Measurements from ENCODE around the gene DEFB125. TPM values are rescaled to one million over a fixed set of nuclear protein-coding genes. Genes with fewer than 3 reads are reported as not detected.

The DEFB125 gene
- total and polyA plus RNA-seq, 2 experiments from 2014 or later, result not detected

GRCh38 chr20:78338-78737, 9.1 kb upstream of the DEFB125 start (continued):
- TF ChIP-seq REST (IDR thresholded peaks at IDR 0.05; ENCODE audit: unreplicated experiment), result no peak

GRCh38 chr20:79565-79964, 7.9 kb upstream of the DEFB125 start:
- TF ChIP-seq NANOG (IDR thresholded peaks at IDR 0.05; ENCODE audit: borderline replicate concordance), result no peak
- TF ChIP-seq ZNF331 (CRISPR knock-in tag; IDR thresholded peaks at IDR 0.05; ENCODE audit: low read depth), result no peak
- no peak for TF ChIP-seq STAT1 (IDR thresholded peaks at IDR 0.05; ENCODE audit: unreplicated experiment)
- TF ChIP-seq ZNF462 (CRISPR knock-in tag; IDR thresholded peaks at IDR 0.05), result no peak
- no peak for TF ChIP-seq JUNB (IDR thresholded peaks at IDR 0.05; ENCODE audit: unreplicated experiment)
- TF ChIP-seq CTCF (conservative IDR thresholded peaks at IDR 0.05; ENCODE audit: low read depth in 2 of 2), result no peak
- no peaks in the 10 kb centered on the region for H3K4me1 ChIP-seq (ENCODE audit: insufficient read depth)
- H3K4me3 ChIP-seq, result no peak overlapping the region
- H3K36me3 ChIP-seq (ENCODE audit: insufficient read depth), result no peaks in the 10 kb centered on the region
- no peak overlapping the region for H2AFZ ChIP-seq
- no peaks in the 10 kb centered on the region for H3K27me3 Mint-ChIP-seq (ENCODE audit: insufficient read depth, low read depth, poor library complexity)
- H3K27ac Mint-ChIP-seq, result no peak overlapping the region
- H3K4me3 Mint-ChIP-seq, result no peak overlapping the region
- H3K27ac ChIP-seq (ENCODE audit: low read depth), result no peak overlapping the region
- no peaks in the 10 kb centered on the region for H4K20me1 ChIP-seq (replicated peaks; ENCODE audit: insufficient read depth)
- H3K9me3 Mint-ChIP-seq, result peaks cover 18% of the 10 kb centered on the region
- 0 out of 2 replicates have a peak, but pooled peaks cover 2% of the 10 kb centered on the region for H3K9me2 ChIP-seq (ENCODE audit: insufficient read depth)
- no peak for DNase-seq (ENCODE audit: low spot score)
- no peaks in the 10 kb centered on the region for H3K4me1 Mint-ChIP-seq
- H3K79me2 ChIP-seq (replicated peaks; ENCODE audit: insufficient read depth), result no peaks in the 10 kb centered on the region
- H3K36me3 Mint-ChIP-seq (ENCODE audit: low read depth), result no peaks in the 10 kb centered on the region; the same call in 2 of the 3 replicates
- no peaks in the 10 kb centered on the region for H3F3A ChIP-seq (replicated peaks; ENCODE audit: low read depth)
- no peak overlapping the region for H3K4me2 ChIP-seq
- no peak for ATAC-seq
- no peaks in the 10 kb centered on the region; the same call in 1 of the 2 replicates for H3K27me3 ChIP-seq (ENCODE audit: insufficient read depth)
